ENCODE results near the gene HCN1.
"Not testable (repeated sequence)": the region's sequence is repeated elsewhere in the genome, so short reads cannot be mapped to it uniquely, and the experiment has no call there.

Gene HCN1

DNA sequence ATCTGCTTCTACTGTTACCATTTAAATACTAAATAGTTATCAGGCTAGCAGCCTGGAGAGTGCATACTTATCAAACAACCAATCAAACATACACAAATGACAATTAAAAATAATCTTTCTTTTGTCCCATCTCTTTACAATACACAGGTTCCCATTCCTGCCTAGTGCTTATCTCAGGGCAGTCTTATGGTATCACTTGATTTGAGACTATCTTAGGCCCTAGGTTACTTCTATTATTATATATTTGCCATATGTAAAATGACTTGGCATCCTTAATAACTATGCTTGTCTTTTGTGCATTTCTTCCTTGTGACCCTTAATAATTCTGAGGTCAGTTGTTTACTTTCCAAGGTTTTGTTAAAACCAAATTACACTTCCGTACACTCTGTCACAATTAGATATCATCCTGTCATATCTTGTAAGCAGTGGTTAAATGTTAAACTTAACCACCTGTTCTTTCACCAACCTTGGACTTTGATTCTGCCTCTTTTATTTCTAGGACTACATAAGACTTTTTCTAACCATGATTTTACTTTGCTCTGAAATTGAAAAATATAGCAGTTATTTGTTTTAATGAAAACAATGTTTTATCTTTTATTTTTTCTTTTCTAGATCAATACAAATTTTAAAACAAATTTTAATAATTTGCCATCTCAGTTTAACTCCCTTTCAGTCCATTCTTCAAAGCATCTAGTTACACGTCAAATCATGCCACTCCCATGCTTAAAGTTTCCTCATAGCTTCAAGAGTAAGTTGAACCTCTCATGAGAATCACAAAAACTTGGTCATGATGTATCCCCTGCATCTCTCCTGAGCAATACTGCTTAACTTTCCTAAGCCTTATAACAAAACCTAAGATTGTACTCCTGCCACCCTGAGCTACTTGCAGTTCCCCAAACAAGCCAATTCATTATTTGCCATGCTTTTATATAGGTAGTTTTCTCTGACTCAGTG is 281.3 kb downstream of the HCN1 start:
- DNase-seq: no peak

DNA sequence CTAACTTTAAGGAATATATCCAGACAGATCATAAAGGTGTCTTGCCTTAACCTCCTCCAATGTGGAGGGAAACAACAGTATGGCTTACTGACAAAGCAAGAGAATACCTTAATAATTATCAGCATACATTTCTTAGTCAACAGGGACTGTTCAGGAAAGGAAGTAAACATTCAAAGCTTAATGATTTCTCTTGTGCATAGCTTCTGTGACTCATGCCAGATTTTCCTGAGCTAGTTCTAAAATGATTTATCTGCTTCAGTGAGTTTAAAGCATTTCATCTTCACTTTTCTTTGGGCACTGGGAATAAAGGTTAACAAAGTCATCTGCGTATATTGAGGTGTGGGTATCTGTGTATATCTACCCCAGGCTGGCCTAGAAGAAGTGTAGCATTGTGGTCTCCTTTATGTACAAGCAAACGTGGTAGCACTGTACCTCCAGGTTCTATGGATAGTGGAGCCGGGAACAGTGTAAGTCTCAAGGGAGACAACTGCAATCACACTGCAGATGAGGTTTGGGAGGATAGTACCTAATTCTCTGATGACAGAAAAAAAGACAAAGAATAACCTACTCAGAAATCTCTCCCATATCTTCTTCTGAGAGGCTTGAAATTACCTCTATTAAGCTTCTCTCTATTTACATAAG is 284.1 kb downstream of the HCN1 start:
- no peak for DNase-seq

DNA sequence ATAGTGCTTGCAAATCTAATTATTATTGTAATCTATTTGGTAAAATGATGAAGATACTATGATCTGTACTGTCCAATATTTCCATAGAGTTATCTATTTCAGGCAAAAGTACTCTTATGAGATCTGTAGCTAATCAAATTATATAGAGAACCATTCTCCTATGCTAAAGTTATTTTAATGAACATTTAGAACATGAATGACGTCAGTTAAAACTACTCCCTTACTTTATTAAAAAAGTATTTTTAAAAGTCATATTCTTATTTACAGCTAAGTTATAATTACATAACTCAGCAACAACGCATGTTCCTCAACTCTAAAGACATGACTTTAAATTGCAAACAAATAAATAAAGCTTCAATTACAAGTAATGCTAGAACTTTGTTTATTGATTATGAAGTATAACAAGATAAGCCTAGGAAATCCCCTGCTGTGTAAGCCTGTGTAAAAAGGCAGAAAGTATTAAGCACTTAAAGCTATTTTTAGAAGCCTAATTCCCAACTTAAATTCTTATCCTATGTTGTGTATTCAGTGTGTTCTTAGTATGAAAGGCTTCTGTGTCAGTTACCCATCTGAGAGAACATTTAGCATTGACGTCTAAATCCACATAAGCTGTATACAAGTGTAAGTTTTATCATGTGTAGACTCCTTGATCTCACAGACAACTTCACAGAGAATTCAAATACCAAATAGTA is 285.7 kb downstream of the HCN1 start:
- no peak for DNase-seq

DNA sequence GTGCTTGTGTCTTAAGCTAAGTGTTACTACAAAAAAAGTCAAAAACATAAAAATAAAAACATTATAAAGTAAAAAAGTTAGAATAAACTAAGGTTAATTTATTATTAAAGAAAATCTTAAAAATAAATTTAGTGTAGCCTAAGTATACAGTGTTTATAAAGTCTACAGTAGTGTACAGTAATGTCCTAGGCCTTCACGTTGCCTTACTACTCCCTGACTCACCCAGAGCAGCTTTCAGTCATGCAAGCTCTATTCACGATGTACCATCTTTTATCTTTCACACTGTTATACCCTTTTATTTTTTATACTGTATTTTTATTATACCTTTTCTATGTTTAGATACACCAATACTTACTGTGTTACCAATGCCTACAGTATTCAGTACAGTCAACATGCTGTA is 288.1 kb downstream of the HCN1 start:
- no peak for DNase-seq

DNA sequence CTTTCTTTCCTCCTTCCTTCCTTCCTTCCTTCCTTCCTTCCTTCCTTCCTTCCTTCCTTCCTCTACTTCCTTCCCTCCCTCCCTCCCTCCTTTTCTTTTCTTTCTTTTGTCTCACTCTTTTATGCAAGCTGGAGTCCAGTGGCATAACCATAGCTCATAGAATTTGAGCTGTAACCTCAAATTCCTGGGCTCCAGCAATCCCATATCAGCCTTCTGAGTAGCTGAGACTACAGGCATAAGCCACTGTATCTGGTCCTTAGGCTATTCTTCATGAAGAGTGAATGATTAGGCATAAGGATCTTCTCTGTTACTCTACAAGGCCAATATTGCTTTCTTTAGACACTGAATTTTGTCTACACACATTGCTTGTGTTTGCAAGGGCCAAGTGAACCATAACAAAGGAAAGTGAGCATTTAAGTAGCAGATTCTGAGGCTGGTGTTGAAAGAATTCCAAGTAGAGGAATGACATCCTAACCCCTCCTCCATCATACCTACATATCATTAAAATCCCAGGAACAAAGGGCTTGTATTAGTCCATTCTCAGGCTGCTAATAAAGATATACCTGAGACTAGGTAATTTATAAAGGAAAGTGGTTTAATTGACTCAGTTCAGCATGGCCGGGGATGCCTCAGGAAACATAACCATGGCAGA is 293.2 kb downstream of the HCN1 start:
- no peak for DNase-seq

DNA sequence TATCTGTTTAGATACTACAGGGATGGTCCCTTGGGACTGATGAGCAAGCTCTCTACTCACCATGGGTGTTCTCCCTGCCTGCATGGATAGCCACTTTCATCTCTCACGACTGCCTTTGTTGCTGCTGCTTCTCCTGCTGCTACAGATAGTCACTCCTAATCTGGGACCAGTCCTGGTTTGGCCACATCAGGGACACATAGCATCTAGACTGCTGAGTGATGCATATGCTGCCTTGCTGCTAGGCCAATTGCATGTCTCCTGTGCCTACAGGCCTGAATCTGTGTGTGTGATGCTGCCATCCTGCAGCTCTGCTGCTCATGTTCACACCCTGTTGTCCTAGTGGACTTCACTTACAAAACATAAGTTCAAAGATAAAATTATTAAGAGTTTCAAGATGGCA is 297.1 kb downstream of the HCN1 start:
- DNase-seq: no peak

DNA sequence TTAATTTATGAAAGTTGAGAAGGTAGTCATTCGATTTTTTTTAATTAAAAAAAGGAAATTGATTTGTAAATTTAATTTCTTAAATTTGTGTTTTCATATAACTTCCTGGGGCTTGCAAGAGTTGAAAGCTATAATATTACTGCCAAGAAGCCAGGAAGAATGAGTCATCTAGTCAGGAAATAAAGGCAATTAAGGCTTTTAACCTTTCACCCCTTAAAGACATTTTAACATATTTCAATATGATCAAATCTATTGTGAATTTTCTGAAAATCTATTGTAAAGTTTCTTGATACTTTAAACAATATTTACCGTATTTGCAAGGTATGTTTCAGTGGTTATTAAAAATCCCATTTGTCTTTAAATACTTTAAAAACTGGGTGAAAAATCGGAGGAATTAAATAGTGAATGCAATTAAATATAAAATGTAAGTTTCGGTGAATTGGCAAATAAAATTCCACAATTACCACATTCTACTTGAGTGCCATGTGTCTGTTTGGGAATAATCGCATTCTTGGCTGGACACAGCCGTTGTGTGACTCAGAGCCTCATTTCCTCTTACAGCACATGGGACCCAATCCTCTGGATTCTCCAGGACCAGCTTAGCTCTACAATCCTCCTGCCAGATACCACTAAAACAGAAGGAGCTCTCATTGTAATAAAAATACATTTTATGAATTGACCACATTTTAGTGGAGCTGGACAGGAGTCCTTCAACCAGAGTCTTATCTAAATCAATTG is 310.7 kb downstream of the HCN1 start:
- no peak for DNase-seq

DNA sequence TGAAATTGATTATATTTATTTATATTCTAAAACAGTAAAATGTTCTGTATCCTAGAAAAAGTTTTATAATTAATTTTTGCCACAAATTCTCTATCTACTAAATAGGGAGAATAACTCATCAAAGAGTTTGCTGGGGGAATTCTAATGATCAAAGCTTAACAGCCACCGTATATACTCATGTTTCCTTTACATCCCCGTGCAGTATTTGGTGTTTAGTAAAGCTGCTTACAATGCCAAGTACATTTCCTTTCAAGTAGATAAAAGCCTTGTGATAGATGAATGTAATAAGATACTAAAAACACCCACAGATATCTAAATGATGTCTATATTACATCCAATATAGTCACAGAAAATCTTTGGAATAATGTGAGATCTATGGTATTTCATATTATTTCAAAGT is 312.2 kb downstream of the HCN1 start:
- no peak for DNase-seq

DNA sequence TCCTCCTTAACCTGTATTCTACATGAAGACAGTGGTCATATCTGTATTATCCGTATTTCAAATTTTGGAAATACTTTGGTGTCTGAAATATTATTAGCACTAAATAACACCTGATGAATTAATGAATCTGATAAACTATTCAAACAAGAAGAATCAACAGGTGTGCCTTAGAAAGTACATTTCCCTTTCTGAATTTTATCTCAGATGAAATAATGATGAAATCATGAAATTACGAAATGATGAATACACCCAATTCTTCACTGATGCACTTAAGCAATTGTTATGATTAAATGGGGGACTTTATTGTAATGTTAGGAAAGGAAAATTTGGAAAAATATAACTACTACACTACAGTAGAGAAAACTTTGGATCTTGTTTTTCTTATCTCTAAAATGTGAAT is 313.6 kb downstream of the HCN1 start:
- no peak for DNase-seq

DNA sequence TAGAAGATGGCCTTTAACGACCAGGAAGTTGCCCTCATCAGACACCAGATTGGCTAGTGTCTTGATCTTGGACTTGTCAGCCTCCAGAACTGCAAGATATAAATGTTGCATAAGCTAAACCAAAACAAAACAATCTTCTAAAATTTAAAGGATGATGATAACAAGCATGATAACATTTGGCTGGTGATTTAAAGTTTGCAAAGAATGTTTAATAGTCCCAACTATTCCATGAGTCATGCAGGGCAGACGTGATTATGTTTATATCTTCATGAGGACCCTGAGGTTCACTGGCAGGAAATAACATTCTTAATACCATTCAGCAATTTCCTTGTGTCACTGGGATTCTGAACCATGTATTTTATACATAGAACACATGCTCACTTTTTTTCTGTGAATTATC is 319.8 kb downstream of the HCN1 start:
- no peak for DNase-seq

DNA sequence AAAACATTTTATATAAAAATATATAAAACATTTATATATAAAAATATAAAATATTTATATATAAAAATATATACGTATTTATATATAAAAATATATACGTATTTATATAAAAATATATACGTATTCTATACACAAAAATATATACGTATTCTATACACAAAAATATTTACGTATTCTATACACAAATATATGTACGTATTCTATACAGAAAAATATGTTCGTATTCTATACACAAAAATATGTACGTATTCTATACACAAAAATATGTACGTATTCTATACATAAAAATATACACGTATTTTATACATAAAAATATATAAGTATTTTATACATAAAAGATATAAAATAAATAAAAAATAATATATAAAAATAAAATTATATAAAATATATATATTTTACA is 323.6 kb downstream of the HCN1 start:
- DNase-seq: no peak

DNA sequence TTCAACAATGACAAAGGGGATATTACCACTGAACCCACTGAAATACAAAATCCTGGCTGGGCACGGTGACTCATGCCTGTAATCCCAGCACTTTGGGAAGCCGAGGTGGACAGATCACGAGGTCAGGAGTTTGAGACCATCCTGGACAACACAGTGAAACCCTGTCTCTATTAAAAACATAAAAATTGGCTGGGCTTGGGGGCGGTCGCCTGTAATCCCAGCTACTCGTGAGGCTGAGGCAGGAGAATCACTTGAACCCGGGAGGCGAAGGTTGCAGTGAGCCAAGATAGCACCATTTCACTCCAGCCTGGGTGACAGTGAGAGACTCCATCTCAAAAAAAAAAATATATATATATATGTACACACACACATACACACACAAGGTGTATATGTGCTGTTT is 324.8 kb downstream of the HCN1 start:
- DNase-seq: not testable (repeated sequence)

DNA sequence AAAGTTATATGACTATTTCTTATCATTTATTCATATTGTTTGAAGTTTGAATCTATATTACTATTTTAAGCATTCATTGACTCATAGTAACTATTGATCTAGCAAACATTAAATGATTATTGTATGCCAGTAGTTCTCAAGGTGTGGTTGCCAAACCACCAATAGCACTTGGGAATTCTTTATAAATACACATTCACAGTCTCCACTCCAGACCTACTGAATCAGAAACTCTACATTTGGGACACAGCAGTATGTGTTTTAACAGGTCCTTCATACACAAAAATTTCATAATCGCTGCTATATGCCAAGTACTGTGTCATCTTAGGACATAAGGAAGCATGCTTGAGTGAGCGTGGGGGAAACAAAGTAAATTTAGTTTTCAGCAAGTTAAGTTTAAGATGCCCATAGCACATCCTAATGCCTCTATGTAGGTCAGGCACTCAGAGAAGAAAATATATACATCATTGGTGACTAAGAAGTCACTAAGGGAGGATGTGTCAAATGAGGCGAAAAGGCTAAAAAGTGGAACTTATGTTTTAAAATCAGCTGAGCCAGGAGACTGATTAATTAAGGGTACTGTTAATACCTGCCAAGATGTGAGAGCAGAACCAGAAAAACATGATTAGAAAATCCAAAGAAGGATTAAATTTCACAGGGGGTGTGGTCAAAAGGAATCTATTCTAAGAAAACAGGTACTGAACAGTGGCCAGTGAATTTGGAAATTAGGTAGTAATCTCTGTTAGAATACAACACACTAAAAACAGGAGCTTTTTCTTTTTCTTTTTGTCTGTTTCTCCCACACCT is 340.8 kb downstream of the HCN1 start:
- DNase-seq: no peak

DNA sequence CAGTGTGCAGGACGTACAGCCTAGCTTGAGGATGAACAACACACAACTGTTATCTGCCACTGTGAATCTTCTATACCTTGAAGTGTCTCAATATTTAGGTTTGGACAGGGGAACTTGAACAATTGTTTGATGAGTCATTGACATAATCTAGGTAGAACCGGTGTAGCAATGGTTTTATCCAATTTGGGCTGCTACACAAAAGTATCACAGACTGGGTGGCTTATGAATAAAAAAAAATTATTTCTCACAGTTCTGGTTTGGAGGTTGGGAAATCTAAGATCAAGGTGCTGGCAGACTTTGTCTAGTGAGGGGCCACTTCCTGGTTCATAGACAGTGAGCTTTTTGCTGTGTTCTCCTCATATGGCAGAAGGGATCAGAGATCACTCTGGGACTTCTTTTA is 359.7 kb downstream of the HCN1 start:
- DNase-seq: no peak

DNA sequence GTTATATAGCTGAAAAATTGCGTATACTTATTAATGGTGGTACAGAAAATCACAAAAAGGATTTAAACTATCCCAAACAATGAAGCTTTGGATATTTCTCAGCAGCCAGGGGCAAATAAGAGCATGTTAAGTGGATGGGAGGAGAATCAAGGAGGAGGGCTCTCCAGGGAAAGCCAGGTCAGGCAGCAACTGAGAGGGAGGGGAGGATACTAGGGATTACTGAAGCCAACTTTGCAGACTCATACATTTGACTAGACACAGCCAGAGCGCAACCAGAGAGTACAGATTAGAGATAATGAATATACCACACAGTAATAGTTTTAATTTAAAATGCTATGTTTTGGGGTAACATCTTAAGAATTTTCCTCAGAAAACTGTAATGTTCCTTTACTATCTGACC is 360.2 kb downstream of the HCN1 start:
- DNase-seq: no peak

DNA sequence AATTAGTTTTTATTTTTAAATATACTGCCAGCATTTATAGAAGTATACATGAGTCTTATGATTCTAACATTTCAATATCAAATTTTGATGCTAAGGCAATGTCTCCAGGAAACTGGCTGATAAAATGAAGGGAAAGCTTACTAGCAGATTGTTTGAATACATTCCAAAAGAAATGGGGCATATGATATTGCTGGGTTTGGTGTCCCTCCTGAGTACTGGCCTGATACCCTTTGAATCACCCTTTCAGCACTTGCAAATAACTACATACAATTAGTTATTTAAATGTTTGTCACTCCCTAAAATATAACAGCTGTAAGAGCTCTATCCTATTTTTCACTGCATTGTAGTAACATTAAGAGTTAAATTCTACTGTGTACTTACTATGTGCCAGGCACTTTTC is 360.8 kb downstream of the HCN1 start:
- no peak for DNase-seq

DNA sequence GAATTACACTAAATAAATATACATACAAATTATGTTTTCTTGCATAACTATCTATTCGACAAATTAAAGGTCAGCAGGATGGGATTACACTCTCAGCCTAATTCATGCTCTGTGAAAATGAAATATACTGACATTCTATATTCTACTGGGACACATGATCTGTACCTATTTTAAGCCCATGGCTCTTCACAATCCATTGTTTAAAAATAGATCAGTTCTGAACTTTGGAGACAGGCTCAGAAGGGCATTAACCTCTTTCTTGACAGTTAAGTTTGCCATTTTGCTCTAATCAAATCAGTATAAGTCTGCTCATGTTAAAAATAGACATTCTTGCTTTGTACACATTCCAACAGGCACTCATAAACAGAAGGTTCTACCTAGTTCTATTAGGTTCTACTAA is 361.2 kb downstream of the HCN1 start:
- no peak for DNase-seq

DNA sequence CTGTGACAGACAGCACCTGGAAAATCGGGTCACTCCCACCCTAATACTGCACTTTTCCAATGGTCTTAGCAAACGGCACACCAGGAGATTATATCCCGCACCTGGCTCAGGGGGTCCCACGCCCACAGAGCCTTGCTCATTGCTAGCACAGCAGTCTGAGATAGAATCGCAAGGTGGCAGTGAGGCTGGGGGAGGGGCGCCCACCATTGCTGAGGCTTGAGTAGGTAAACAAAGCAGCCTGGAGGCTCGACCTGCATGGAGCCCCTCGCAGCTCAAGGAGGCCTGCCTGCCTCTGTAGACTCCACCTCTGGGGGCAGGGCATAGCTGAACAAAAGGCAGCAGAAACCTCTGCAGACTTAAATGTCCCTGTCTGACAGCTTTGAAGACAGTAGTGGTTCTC is 383.6 kb downstream of the HCN1 start:
- DNase-seq: not testable (repeated sequence)

DNA sequence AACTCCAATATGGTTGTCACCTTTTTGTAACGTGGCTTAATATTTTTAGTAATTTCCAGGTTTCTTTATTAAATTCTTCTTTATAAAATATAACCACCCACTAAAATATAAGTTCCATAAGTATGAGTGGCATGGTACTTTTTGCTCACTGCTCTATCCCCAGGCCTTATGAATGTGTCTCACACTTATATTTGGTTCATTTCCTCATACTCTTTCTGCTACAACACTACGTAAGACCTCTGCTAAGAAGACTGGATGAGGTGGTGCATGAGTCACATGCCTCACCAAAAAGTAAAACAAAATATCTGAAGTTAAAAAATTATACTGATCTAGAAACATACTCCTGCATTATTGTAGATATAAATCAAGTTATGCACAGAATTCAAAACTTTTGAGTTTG is 400.9 kb downstream of the HCN1 start:
- no peak for DNase-seq

DNA sequence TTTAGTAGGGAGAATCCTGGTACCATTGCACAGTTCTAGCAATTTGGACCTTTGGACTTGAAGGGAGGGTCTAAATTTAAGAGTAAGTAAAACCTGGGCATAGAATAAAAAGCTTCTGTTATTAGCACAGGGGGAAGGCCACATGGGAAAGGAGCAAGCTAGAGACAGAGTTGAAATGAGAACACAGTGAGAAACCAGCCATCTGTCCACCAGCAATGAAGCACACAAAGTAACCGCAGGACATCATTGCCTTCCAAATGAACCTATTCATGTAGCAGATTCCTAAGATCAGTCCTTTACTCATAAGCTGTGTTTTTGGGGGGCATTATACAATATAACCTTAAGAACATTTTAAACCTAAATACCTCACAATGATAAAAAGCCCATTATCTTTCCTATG is 407.4 kb downstream of the HCN1 start:
- DNase-seq: no peak

DNA sequence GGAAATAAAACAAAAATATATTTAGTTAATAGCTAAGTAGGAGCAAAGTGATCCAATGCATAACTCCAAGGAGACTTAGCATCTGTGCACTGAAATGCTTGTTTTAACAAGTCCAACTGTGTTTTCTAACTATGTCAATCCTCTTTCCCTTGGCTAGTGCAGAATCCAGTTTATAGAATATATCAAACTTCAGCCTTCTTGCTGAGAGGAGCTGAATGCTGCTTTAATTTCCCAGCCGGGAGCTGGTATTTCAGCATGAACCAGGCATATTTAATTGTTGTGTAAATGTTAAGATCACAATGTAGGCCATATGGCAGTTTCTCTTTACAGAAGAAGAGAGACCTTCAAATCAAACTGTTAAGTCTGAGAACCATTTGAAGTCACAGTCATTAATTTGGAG is 411.7 kb downstream of the HCN1 start:
- no peak for DNase-seq

DNA sequence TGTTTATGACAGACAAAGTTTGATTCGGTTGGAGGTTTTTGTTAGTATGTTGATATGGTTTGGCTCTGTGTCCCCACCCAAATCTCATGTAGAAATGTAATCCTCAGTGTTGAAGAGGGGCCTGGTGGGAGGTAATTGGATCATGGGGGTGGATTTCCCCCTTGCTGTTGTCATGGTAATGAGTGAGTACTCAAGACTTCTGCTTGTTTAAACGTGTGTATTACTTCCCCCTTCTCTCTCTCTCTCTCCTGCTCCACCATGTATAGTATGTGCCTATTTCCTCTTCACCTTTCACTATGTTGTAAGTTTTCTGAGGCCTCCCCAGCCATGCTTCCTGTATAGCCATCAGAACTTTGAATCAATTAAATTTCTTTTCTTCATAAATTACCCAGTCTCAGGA is 415.1 kb downstream of the HCN1 start:
- DNase-seq: no peak
